Duodenal mucosa (tissue), 2 donors: ENCODE measurements around the gene MPND.

ENCODE experiments used
- H3K27ac ChIP-seq: one replicate; pipeline ENCODE4 v1.7.0; 2013; ENCODE audit warnings: low read depth, low read length
- H3K27me3 ChIP-seq, 2 donors: one replicate each; pipeline ENCODE4 v1.7.0; 2013; ENCODE audit warnings: low read length in 2 of 2, control low read depth in 1 of 2; ENCODE audit not compliant: insufficient read depth in 2 of 2, control insufficient read depth in 1 of 2
- H3K36me3 ChIP-seq, 2 donors: one replicate each; pipeline ENCODE4 v1.7.0; 2013; ENCODE audit warnings: low read length in 2 of 2, control low read depth in 1 of 2; ENCODE audit not compliant: insufficient read depth in 2 of 2, control insufficient read depth in 1 of 2
- H3K4me1 ChIP-seq, 2 donors: one replicate each; pipeline ENCODE4 v1.7.0; 2013; ENCODE audit warnings: low read length in 2 of 2, control low read depth in 1 of 2; ENCODE audit not compliant: insufficient read depth in 2 of 2, control insufficient read depth in 1 of 2
- H3K4me3 ChIP-seq, 2 donors: one replicate each; pipeline ENCODE4 v1.7.0; 2013; ENCODE audit warnings: low read length in 2 of 2, low read depth in 1 of 2
- H3K9ac ChIP-seq, 2 donors: one replicate each; pipeline ENCODE4 v1.7.0; 2013; ENCODE audit warnings: low read length in 2 of 2, low read depth in 1 of 2
- H3K9me3 ChIP-seq, 2 donors: one replicate each; pipeline ENCODE4 v1.7.0; 2013; ENCODE audit warnings: low read length in 2 of 2, control low read depth in 1 of 2; ENCODE audit not compliant: control insufficient read depth in 1 of 2

The MPND gene

DNA sequence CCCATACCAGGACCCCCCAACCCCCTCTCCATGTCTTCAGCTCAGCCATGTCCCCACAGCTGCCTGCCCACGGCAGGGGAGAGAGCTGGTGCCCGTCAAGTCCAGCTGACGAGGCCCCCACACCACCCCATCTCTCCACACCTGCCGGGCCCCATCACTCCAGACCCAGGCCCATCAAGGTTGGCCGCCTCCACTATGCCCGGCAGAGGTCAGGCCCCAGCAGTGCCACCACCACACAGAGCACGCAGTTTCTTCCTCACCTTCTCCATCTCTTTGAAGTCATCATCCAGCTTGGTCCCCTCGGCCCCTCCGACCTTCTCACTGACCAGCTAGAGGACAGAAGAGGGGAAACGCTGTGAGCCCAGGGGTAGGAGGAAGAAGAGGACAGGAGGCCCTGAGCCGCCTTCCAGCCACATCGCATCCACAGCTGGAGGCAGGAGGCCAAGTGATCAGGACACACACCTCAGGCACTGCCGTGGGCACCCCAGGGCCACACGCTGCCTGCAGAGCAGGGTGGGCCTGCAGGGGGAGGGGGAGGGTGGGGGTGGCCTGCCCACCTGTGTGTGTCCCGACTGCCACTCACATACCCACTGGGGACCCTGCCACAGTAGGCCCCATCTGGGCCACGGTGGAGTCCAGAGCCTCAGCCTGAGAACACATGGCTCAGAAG is 23.4 kb downstream of the MPND start:
- no peaks in the 10 kb centered on the region for H3K27me3 ChIP-seq
- H3K36me3 ChIP-seq: peaks cover 36 to 62% of the 10 kb centered on the region in 2 donors
- peaks cover 33 to 35% of the 10 kb centered on the region in 2 donors for H3K4me1 ChIP-seq
- H3K9ac ChIP-seq: no peak overlapping the region
- H3K4me3 ChIP-seq: no peak overlapping the region
- no peaks in the 10 kb centered on the region for H3K9me3 ChIP-seq
- no peak overlapping the region for H3K27ac ChIP-seq

DNA sequence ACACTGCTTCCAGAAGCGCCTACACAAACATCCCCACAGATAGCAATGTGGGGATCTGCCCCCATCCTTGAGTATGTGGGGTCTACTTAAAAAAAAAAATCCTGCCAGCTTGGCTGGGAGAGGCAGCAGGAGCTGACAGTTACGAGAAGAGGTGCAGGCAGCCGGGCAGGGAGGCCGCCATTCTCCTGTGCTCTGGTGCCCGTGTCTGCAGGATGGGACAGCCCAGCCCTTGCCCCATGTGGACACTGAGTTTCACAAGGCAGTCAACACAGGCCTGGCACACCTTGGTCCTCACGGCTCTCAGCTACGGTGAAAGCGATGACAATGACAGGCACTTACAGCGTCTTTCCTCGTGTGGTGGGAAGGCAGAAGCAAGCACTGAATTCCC is 24.0 kb downstream of the MPND start:
- H3K36me3 ChIP-seq: peaks cover 31 to 62% of the 10 kb centered on the region in 2 donors
- no peak overlapping the region for H3K27ac ChIP-seq
- no peak overlapping the region for H3K4me3 ChIP-seq
- H3K9ac ChIP-seq: no peak overlapping the region
- peaks cover 33 to 35% of the 10 kb centered on the region in 2 donors for H3K4me1 ChIP-seq
- no peaks in the 10 kb centered on the region for H3K9me3 ChIP-seq
- H3K27me3 ChIP-seq: no peaks in the 10 kb centered on the region

DNA sequence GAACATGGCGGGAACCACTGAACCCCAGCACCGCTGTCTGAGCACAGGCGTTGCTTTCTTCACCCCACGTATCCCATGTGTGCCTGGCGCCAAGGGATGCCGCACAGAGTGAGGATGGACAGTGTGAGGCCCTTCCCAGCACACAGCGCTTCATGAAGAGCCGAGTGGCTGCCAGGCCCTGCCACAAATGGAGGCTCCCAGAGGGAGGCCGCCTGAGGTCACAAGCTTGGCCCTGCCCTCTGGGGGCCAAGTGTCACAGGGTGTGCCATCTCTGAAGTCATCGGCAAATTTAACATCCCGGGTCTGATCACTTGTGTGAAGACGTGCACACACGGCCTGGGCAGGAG is 24.4 kb downstream of the MPND start:
- H3K4me3 ChIP-seq: no peak overlapping the region
- H3K27me3 ChIP-seq: no peaks in the 10 kb centered on the region
- H3K9me3 ChIP-seq: no peaks in the 10 kb centered on the region
- no peak overlapping the region for H3K9ac ChIP-seq
- H3K4me1 ChIP-seq: peaks cover 35 to 39% of the 10 kb centered on the region in 2 donors
- peaks cover 27 to 62% of the 10 kb centered on the region in 2 donors for H3K36me3 ChIP-seq
- no peak overlapping the region for H3K27ac ChIP-seq

DNA sequence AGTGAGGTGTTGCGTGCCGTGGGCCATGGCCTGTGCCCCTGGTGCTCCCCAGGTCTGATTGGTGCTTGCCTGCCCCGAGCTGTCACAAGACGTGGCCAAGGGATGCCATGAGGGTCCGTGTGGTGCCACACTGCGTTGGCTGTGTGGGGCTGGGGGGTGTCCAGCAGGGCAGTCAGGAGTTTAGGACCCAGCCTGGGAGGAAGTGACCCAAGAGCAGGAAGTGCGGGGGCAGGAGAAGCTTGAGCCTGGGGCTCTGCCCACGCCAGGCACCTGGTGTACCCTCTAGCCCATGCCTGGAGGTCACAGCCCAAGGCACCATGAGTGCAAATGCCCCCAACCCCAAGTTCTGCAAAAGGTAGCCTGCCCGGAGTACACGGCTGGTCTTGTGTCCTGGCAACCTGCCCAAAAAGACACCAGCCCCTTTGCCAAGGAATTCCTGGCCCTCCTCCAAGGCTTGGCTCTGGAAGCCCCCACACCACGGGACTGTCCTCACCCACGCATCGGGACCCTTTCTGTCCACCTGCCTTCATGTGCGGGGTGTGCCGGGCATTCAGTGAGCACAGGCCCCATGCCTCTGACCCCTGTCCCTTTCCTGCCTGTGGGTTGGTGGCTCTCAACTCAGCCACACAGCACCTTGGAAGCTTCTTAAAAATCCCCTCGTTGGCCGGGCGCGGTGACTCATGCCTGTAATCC is 24.9 kb downstream of the MPND start:
- Histone ChIP-seq H3K27ac (no peak overlapping the region), H3K36me3 (peaks cover 22 to 57% of the 10 kb centered on the region in 2 donors), H3K9me3 (no peaks in the 10 kb centered on the region), H3K4me1 (peaks cover 40 to 43% of the 10 kb centered on the region in 2 donors), H3K4me3 (no peak overlapping the region), H3K27me3 (no peaks in the 10 kb centered on the region), H3K9ac (no peak overlapping the region)

DNA sequence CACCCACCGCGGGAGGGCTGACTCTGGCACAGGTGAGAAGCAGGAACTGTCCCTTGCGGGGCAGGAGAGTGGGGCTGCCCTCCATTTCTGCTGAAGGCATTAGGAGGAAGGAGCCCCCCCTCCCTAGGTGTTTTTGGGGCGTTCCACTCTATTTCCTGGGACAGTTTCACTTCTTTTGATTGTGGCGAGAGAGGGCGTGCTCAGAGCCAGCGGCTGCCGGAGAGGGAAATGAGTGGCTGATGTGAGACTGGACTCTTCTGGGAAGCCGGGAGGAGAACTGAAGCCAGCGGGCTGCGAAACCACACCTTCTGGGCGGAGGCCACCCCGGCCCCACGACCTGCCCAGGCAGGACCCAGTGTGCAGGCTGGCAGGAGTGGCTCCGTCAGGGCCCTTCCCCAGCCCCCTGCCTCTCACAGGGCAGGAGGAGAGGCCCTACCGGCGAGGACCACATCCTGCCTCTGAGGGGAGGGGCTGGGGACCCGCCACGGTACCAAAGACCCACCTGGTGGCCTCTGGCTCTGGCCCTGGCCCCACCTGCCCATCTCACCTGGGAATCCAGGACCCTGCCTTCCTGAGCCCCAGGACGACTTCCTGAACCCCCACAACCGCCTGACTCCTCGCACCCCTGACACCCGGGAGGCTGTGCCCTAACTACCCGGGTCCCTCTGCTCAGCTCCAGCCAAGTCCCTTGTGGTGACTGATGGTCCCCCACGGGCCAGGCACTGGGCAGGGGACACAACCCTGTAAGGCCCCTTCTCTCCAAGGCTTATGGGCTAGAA is 25.9 kb downstream of the MPND start:
- Histone ChIP-seq H3K9me3 (no peaks in the 10 kb centered on the region), H3K9ac (peak overlapping the region; percentile 56 to 66), H3K36me3 (peaks cover 12 to 47% of the 10 kb centered on the region in 2 donors), H3K27ac (peak overlapping the region; percentile 54), H3K4me1 (peaks cover 49 to 53% of the 10 kb centered on the region in 2 donors), H3K4me3 (peak overlapping the region; percentile 58 to 61), H3K27me3 (no peaks in the 10 kb centered on the region)

DNA sequence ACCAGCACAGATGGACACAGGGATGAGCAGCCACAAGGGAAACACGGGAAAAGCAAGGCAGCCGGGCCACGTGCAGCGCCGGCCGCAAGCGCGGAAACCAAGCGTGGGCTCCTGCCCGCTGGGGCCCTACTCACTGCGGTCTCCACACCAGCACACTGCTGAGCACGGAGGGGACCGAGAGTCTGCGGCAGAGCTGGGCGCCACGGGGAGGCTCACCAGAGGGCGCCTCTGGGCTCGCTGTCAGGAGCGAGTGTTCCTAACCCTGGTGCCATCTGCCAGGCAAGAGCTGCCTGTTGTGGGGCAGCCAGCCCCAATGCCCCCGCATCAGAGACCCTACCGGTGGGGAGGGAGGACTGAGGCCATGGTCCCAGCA is 26.5 kb downstream of the MPND start:
- H3K27ac ChIP-seq: peak overlapping the region; percentile 54
- H3K9ac ChIP-seq: peak overlapping the region; percentile 56 to 66
- H3K9me3 ChIP-seq: no peaks in the 10 kb centered on the region
- peak overlapping the region; percentile 58 to 61 for H3K4me3 ChIP-seq
- peaks cover 12 to 46% of the 10 kb centered on the region in 2 donors for H3K36me3 ChIP-seq
- no peaks in the 10 kb centered on the region for H3K27me3 ChIP-seq
- H3K4me1 ChIP-seq: peaks cover 54 to 59% of the 10 kb centered on the region in 2 donors

DNA sequence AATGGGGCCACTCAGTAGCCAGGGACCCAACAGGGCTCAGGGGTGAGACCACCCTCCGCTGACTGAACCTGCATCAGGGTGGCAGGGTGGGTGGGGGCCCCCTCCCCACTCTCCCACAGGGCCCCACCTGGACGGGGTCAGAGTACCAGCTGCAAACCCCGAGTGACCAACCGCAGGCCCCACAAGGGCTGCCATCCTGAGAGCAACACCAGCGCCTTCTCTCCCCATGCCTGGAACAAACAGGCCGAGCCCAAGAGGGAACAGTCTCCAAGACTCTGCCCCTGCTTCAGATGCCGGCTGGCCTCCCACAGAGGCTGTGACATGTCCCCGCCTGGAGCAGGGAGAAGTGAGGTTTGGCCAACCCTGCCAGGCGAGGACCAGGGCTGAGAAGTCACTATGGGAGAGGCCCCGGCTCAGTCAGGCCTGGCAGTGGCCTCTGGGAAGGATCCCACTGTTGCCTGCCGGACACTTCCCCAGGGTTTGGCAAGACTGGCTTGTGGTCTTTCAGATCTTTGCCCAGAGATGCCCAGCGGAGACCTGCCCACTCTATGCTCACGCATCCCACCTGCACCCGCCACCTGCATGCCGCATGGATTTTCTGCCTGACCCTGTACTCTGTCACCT is 27.2 kb downstream of the MPND start:
- H3K9ac ChIP-seq: peak overlapping the region; percentile 56 to 66
- no peaks in the 10 kb centered on the region for H3K27me3 ChIP-seq
- H3K36me3 ChIP-seq: peaks cover 5 to 40% of the 10 kb centered on the region in 2 donors
- no peaks in the 10 kb centered on the region for H3K9me3 ChIP-seq
- no peak overlapping the region for H3K27ac ChIP-seq
- peak overlapping the region; percentile 58 to 61 for H3K4me3 ChIP-seq
- peaks cover 61 to 65% of the 10 kb centered on the region in 2 donors for H3K4me1 ChIP-seq

DNA sequence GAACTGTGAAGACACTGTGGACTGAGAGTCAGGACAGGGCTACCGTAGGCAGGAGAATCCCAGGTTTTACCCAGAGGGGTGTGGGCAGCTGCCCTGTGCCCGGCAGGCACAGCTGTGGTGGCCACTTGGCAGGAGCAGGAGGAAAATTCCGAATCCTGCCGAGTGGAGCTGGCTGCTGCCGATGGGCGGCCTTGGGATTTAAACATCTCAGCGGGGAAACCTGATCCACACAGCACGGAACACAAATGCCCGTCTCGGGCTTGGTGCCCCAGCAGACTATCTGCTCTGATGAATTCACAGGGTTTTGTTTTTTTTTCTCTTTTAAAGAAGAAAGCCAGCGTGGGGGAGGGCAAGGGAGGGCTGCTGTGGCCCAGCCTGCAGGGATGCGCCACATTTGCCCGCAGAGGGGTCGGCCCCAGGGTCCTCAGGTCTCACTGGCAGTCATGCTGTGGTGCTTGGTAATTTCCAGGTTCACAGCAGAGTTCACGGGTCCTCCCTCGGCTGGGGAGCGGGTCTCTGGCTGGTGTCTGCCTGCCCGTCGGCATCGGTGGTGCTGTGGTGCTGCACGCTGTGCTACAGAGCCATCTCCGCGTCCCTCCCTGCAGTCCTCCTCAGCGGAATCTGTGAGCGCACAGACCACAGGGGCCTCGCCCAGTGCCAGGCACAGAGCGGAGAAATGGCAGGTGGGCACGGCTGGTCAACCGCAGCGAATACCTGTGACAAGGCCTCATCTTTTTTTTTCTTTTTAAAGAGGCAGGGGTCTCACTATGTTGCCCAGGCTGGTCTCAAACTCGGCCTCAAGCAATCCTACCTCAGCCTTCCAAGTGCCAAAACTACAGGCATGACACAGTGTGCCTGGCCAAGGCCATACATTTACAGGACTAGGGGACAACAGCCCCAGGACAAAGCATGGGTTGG is 28.1 kb downstream of the MPND start:
- H3K36me3 ChIP-seq: peaks cover 0 to 30% of the 10 kb centered on the region in 2 donors
- no peak overlapping the region for H3K9ac ChIP-seq
- H3K4me1 ChIP-seq: peaks cover 71 to 75% of the 10 kb centered on the region in 2 donors
- no peak overlapping the region for H3K4me3 ChIP-seq
- H3K9me3 ChIP-seq: no peaks in the 10 kb centered on the region
- no peak overlapping the region for H3K27ac ChIP-seq
- no peaks in the 10 kb centered on the region for H3K27me3 ChIP-seq

DNA sequence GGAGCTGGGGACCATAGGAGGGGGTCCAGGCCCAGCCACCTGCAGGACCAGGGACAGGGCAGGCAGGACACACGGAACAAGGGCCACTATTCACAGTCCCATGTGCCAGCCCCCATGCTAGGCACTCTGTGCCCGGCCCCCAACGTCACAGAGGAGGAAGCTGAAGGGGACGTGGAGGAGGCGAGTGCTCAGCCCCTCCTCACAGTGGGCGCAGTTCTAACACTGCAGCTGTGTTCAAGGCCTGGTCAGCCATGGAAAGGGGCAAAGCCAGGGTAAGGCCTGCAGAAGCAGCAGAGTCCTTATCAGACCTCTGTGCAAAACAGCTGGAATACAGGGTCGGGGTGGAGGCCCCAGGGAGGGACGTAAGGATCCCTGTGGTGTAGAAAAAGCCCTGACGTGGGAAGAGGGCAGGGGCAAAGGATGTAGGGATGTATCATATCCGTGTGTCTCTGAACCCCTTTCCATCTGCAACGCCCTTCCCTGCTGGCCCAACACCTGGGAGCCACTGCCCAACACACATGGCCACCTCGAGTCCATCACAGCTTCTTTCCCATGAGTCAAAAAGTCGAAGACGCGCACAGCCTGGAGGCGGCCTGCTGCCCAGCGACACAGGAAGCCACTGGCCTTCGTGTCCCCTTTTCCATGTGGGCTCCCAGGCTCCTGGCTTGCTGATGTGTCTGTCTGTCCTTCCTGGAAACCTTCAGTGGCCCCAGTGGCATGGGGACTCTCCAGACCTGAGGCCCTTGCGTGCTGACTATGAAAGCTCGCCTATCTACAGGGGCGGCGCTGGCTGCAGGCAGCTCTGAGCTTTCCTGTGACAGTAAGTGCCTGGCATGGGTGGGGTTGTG is 29.0 kb downstream of the MPND start:
- no peaks in the 10 kb centered on the region for H3K27me3 ChIP-seq
- peaks cover 80 to 84% of the 10 kb centered on the region in 2 donors for H3K4me1 ChIP-seq
- no peak overlapping the region for H3K9ac ChIP-seq
- no peak overlapping the region for H3K27ac ChIP-seq
- H3K36me3 ChIP-seq: peaks cover 0 to 25% of the 10 kb centered on the region in 2 donors
- no peaks in the 10 kb centered on the region for H3K9me3 ChIP-seq
- H3K4me3 ChIP-seq: no peak overlapping the region
